KBM-7 (cell line): ENCODE measurements around the gene CST3.
"Not testable (repeated sequence)": the region's sequence is repeated elsewhere in the genome, so short reads cannot be mapped to it uniquely, and the experiment has no call there.

Source experiments
- DNase-seq: peaks from one replicate; pipeline ENCODE4 v3.0.0-alpha.2; 2015
- in situ Hi-C: fragments of 300-500 bp; cut with MboI; formaldehyde crosslinking; loops from 2 replicates; pipeline ENCODE4 v1.14.3; 2020; ENCODE audit warnings: low sequenced_read_pairs, low pct_unique_long_range_greater_than_20kb, mixed read lengths

CST3 gene

DNA sequence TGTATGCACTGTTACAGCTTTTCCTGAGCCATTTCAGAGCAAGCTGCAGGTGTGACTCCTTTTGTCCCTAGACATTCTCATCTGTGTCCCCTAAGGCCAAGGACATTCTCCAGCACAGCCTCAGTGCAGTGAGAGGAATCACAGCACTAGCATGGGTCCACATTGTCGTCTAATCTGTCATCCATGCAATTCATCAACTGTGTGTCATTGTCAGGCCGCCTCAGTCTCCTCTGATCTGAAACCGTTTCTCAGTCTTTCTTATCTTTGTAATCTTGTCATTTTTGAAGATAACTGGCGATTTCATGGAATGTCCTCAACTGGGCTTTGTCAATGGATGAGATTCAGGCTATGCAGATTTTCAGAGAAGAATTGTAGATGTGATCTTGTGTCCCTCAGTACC, 26.3 kb upstream of the CST3 start:
- DNase-seq, in situ Hi-C loops: not testable (repeated sequence)

DNA sequence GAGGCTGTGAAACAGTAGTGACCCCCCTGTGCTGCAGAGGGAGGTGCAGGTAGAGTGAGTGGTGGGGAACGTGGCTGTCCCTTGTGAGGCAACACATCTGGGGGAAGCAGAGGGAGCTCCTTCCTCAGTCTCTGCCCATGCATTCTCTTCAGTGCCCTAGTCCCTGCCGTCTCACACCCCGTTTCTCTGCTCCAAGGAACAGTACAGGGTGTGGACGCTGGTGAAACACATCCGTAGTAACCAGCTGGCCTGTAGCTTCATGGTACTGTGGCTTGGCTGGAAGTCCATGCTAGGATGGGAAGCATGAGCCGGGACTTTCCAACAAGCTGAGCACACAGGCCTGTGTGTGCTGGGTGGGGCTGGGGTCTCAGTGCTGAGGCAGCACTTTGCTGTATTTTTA, 25.4 kb upstream of the CST3 start:
- DNase-seq, result no peak
- in situ Hi-C loops, result no loop called here

DNA sequence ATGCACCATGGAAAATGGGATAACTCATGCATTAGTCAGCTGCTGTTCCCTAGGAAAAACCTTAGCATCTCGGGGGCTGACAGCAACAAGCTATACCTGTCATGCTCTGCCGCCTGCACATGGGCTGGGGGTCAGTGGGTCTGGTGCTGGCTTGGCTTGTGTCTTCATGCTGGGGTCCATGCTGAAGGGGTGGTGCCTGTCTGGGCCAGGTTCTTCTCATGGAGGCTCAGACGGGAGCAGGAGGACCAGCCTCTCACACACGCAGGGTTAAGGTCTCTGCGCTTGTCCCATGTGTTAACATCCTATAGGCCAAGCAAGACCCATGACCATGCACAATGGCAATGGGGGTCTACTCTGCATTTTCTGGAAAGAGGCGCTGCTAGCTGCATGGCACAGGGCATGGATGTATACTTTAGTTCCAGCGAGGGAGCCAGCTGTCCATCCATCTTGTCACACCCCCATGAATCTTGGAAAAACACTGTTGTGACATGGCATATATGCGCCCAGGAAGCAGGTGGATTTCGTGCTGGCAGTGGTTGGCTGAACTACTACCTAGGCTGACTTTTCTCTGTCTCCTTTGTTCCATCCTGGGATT, 24.6 kb upstream of the CST3 start:
- in situ Hi-C loops, result no loop called here
- DNase-seq, result no peak

DNA sequence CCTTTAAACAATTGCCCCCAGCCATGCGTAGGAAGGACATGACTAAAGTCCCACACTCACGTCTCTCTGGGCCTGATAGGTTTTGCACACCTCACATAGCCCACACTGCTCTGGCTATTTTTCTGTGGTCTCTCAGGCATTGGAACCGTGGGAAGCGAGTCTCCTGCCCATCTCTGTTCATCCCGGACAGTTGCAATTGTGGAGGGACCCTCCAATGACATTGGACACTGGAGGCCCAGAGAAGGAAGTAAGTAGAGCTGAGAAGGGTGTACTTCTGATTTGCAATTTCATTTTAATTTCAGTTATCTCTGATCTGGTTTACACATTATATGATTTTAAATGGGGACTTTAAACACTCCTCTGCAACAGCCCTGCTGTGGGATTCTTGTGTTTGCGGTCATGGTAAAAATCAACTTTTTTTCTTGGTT, 23.3 kb upstream of the CST3 start:
- DNase-seq, result no peak
- in situ Hi-C loops, result no loop called here

DNA sequence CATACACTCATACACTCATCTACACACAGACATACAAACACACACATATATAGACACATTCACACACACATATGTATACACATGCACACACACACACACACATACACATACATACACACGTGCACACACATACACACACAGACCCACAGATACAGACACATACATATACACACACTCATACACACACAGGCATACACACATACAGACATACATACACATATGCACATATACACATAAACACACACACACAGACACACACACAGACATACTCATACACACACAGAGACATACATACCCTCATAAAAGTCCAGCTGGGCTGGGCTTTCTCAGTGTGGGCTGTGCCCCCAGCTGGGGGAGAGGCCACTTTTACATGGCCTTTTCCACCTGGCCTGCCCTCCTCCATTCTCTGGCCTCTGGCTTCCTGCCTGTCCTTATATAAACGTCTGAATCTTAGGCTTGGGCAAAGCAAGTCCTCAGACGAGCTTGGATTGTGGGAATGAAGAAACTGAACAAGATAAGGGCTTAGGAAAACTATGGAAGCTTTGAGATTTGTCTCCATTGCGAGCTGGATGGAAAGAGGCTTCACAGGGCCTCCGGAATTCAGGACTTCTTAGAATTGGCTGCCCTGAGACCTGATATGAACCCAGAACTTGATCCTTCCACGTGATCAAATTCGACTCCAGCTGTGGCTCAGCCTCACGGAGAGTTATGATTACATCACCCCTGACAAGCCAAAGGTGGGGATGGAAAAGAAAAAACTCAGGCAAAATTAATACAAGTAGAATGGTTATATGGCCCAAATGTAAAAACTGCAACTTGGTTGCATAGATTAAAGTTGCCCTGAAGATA, 22.5 kb upstream of the CST3 start:
- in situ Hi-C loops, result no loop called here
- no peak for DNase-seq

DNA sequence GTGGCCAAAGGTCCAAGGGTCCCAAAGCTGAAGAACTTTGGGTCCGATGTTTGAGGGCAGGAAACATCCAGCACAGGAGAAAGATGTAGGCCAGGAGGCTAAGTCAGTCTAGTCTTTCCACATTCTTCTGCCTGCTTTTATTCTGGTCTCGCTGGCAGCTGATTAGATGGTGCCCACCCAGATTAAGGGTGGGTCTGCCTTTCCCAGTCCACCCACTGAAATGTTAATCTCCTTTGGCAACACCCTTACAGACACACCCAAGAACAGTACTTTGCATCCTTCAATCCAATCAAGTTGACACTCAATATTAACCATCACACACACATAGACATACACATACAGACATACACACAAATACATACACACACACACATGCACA, 21.8 kb upstream of the CST3 start:
- in situ Hi-C loops, DNase-seq: not testable (repeated sequence)

DNA sequence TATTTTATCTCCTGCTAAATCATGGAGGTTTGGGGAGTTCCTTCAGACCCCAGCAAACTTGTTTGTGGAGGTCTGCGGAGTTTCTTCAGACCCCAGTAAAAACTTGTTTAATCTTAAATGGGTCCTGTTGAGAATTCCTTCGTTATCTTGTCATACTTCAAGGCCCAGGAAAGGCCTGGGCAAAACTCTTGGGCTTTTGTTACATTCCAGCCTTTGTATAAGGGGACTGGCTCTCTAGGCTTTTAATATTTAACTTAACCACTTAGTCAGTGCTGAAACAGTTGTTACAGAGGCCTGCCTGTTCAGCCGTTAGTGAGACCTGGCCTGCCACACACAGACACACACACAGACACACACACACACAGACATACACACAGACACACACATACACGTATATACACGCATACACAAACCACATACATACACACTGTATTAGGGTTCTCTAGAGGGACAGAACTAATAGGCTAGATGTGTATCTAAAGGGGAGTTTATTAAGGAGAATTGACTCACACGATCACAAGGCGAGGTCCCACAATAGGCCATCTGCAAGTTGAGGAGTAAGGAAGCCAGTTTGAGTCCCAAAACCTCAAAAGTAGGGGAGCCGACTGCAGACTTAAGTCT, 21.3 kb upstream of the CST3 start:
- DNase-seq, result no peak
- in situ Hi-C loops, result no loop called here

DNA sequence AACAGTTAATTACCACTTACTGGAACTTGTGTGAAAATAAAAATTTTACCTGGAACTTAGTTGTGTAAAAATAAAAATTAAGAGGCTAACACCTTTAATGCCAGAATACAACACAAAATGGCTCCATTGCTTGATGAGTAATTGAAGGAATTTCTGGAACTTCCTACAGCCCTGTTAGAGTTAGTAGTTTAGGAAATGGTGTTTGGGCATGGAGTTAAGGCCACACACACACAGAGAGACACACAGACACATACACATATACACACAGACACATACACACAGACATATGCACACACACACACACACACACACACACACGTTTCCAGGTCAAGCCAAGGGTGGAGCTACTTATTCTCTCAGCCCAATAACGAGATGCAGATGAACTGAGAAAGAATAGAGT, 20.6 kb upstream of the CST3 start:
- in situ Hi-C loops, result no loop called here
- DNase-seq, result no peak

DNA sequence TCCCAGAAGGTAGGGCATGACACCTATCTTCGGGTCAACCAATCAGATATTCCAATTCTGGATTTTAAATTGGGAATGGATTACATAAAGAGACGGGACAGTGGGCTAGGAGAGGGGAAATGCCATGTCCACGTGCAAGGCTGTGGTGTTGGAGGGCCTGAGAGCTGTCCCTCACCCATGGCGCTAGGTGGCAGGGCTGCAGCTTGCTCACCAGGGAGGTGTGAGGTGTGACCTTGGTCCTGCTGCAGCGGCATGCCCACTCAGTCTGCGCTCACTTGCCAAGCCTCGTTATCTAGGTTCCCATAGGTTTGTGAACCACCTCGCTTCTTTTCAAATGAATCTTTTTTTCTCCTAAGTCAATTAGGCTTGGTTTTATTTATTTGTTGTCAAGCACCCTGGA, 19.4 kb upstream of the CST3 start:
- no peak for DNase-seq
- in situ Hi-C loops, result no loop called here

DNA sequence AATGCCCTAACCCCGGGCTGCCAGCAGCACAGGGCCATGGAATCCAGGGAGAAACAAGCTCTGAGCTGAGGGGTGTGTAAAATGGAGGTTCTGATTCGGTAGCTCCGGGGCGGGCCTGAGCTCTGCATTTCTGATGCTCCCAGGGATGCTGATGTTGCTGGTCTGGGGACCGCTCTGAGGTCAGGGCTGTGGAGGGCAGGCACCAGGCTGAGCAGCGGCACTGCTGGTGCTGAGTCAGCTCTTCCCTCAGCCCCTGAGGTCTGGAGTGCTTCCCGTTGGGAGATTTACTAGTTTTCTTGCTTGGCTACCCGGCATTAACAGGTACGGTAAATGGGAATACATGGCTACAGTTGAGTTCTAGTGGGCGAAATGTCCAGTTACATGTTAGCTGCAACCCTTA, 18.6 kb upstream of the CST3 start:
- in situ Hi-C loops, result no loop called here
- DNase-seq, result no peak

DNA sequence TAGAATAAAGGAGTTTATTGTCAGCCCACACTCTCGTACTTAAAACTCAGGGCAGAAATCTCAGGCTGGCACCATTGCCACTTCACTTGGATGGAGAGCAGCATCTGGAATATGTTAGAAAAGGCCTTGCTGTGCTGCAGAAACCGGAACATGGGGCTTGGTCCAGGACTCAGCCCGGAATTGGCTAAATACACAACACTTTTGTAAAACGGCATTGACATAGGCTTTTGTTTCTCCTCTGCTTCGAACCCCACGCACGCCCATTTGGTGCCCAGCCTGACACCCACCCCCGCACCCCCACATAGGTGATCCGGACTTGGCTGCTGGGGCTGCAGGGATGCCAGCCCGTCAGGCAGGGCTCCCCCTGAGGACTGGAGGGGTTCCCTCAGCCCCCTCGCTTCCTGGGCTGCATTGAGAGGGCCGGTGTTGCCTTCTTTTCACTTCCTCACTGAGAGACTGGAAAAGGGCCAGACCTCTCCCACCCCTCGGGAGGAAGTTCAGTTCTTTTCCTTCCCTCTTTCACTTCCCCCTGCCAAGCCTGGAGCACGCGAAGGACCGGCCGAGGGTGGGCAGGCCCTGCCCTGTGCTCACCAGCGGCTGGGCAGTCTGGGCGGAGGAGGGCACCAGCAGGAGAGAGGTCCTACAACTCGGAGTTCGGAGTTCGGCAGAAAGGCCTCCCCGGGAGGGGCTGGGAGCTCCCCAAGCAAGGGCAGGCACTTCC, 17.9 kb upstream of the CST3 start:
- peak; percentile 55 for DNase-seq
- in situ Hi-C loops, result no loop called here

DNA sequence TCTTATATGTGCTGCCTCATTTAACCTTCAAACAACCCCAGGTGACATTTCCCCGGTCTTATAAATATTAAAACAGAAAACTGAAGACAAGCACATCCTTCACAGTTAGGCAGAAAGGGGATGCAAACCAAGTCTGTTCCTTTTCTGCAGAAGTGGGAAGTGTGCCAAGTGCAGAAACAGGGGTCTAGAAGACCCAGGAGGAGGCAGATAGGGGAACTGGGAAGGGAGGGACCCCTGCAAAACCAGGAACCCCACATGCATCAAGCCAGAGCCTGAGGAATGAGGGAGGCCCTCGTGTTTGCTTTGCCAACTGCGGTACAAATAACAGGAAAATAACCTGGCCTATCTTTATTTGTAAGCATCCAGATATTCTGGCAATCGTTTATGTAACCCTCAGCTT, 17.0 kb upstream of the CST3 start:
- in situ Hi-C loops, result no loop called here
- DNase-seq, result no peak

DNA sequence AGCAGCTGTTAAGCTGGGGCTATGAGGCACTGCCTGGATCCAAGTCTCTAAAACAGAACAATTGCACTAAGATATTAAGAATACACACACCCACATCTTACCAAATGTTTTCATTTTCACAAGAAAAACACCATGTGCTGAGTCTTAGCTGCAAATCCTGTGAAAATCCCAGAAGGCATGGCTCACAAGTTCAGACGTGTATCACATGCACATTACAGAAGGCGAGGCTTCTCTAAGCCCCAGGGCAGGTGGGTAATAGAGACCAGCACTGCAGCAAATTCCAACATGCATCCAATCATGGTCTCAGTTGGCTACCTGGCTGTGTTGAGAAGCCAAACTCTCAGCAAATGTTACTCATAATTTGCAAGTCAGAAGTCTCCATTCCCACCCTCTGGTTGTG, 16.2 kb upstream of the CST3 start:
- no peak for DNase-seq
- in situ Hi-C loops, result no loop called here

DNA sequence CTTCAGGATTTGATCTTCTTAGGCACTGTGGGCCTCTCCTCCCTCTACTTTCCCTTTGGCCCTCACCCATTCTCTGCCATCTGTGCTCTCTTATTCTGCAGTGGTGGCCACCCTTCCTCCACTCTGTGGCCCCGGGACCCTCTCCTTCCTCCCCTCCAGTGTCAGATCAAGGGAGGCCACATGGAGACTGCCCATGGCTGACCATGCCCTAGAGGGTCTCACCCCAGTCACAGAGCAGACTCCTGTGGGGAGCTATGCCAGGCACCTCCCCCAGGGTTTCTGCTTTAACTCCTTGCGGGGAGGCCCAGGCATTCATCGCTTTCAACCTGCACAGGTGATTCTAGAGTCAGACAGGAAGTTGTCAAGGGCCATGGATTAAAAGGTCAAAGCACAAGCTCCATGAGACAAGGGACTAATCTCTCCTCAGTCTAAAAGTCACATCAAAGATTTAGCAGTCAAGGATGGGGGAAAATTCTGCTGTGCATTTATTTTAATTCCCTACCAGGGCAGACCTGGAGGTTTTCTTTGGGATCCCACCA, 15.7 kb upstream of the CST3 start:
- in situ Hi-C loops, result no loop called here
- DNase-seq, result no peak

DNA sequence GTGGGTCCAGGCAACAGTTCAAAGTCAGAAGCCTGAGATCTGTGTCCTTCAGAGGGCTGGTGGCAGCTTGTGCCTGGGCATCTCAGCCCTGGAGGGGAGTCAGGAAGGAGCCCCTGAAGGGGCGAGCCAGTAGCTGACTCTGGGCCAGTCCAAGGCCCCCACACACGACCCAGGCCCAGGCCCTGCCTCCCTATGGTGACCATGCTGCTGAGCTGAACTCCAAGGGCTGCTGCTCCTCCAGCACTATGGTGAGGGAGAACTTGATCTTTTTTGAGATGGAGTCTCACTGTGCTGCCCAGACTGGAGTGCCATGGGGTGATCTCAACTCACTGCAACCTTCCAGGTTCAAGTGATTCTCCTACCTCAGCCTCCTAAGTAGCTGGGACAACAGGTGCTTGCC, 15.2 kb upstream of the CST3 start:
- in situ Hi-C loops, result no loop called here
- no peak for DNase-seq

DNA sequence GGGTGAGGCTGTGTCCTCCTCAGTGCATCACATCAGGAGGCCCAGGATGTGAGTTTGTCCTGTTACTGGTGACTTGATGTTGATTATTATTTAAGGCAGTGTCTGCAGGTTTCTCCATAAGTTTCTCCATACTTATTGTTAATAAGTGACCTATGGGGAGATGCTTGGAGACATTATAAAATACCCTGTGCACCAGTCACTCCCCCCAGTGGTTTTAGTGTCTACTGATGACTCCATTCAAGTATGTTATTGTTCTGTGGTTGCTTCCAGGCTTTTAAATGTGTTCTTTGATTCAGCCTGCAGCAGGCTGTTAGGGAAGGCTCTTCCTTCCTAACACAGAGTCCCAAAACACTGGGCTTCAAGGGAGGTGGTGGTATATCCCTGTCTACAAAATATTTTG, 14.6 kb upstream of the CST3 start:
- no peak for DNase-seq
- in situ Hi-C loops, result no loop called here

DNA sequence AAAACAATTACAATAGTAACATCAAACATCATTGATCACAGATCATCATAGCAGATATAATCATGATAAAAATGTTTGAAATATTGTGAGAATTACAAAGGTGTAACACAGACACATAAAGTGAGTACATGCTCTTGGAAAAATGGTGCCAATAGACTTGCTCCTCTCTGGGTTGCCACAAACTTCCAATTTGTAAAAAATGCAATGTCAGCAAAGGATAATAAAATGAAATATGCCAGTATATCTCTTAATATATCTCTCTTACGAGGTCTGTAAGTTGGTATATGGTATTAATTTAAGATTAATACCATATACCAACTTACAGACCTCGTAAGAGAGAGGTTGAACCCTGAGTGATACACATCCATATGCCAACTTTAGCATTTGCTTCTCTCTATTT, 13.4 kb upstream of the CST3 start:
- no peak for DNase-seq
- in situ Hi-C loops, result no loop called here

DNA sequence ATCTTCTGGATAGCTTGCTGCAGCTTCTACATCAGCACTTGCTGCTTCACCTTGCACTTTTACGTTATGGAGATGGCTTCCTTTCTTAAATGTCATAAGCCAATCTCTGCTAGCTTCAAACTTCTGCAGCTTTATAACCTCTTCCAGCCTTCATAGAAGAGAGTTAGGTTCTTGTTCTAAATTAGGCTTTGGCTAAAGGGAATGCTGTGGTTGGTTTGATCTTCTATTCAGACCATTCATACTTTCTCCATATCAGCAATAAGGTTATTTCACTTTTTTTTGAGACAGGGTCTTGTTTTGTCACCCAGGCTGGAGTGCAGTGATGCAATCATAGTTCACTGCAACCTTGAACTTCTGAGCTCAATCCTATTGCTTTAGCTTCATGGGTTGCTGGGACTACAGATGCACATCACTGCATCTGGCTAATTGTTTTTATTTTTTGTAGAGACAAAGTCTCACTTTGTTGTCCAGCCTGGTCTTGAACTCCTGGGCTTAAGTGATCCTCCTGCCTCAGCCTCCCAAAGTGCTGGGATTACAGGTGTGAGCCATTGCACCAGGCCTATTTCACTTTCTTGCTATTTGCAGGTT, 12.2 kb upstream of the CST3 start:
- in situ Hi-C loops, result no loop called here
- no peak for DNase-seq

DNA sequence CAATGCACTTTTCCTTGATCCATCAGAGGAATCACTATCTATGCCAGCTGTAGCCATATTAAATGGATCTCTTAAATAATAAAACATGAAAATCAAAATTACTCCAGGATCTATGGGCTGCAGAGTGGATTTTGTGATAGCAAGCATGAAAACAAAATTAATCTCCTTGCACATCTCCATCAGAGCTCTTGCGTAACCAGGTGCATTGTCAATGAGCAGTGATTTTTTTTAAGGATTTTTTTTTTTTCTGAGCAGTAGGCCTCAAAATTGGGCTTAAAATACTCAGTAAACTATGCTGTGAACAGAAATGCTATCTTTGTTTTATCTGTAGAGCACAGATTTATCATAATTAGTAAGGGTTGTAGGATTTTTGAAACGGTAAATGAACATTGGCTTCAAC, 11.5 kb upstream of the CST3 start:
- in situ Hi-C loops, result no loop called here
- no peak for DNase-seq
